Measurements from ENCODE around the gene HPCAL4. TPM values are rescaled to one million over a fixed set of nuclear protein-coding genes. Genes with fewer than 3 reads are reported as not detected.

The HPCAL4 gene
- total and polyA plus RNA-seq, 5 donors: 0.89 to 5.2 (median 3.4) TPM

GRCh38 chr1:39726600-39726999, 35.4 kb upstream of the HPCAL4 start:
- H3K9me3 ChIP-seq (ENCODE audit: control insufficient read depth, low read length): no peaks in the 10 kb centered on the region
- no peaks in the 10 kb centered on the region for H3K27me3 ChIP-seq (ENCODE audit: control insufficient read depth, insufficient read depth)
- no peaks in the 10 kb centered on the region for H3K4me1 ChIP-seq (ENCODE audit: control insufficient read depth, insufficient read depth, low read length)
- DNase-seq: no peak
- intact Hi-C loops (cut with DNase I): no loop called here
- WGBS: 85% methylated on average over 3 of the region's 3 CpGs
- H3K4me3 ChIP-seq (ENCODE audit: low read length): no peak overlapping the region
- H3K27ac ChIP-seq (ENCODE audit: low read length): no peak overlapping the region
- no peak for ATAC-seq

GRCh38 chr1:39722495-39722894, 31.3 kb upstream of the HPCAL4 start:
- Histone ChIP-seq H3K27me3 (ENCODE audit: control insufficient read depth, insufficient read depth) (no peaks in the 10 kb centered on the region), H3K9me3 (ENCODE audit: control insufficient read depth, low read length) (no peaks in the 10 kb centered on the region), H3K4me3 (ENCODE audit: low read length) (no peak overlapping the region), H3K4me1 (ENCODE audit: control insufficient read depth, insufficient read depth, low read length) (no peaks in the 10 kb centered on the region), H3K27ac (ENCODE audit: low read length) (no peak overlapping the region)
- 15% methylated on average over 2 of the region's 2 CpGs for WGBS
- no peak for ATAC-seq
- DNase-seq: no peak
- intact Hi-C loops (cut with DNase I): loop anchor here in 2 of 4 donors (5.0 kb wide), 1 partner anchor 115 kb away; no protein-coding TSS in a partner anchor

GRCh38 chr1:39721664-39722063, 30.4 kb upstream of the HPCAL4 start:
- intact Hi-C loops (cut with DNase I): loop anchor here in 2 of 4 donors (5.0 kb wide), 1 partner anchor 114 kb away; no protein-coding TSS in a partner anchor
- DNase-seq (no peak), ATAC-seq (no peak)
- Histone ChIP-seq H3K4me3 (ENCODE audit: low read length) (no peak overlapping the region), H3K27me3 (ENCODE audit: control insufficient read depth, insufficient read depth) (no peaks in the 10 kb centered on the region), H3K9me3 (ENCODE audit: control insufficient read depth, low read length) (no peaks in the 10 kb centered on the region), H3K4me1 (ENCODE audit: control insufficient read depth, insufficient read depth, low read length) (no peaks in the 10 kb centered on the region), H3K27ac (ENCODE audit: low read length) (no peak overlapping the region)

- H3K27ac ChIP-seq (ENCODE audit: low read length): no peak overlapping the region
- WGBS: 41% methylated on average over 7 of the region's 7 CpGs
- H3K4me3 ChIP-seq (ENCODE audit: low read length): no peak overlapping the region
- no peaks in the 10 kb centered on the region for H3K4me1 ChIP-seq (ENCODE audit: control insufficient read depth, insufficient read depth, low read length)
- peak; percentile 51 to 58 for ATAC-seq
- no peaks in the 10 kb centered on the region for H3K27me3 ChIP-seq (ENCODE audit: control insufficient read depth, insufficient read depth)
- no peaks in the 10 kb centered on the region for H3K9me3 ChIP-seq (ENCODE audit: control insufficient read depth, low read length)
- no peak for DNase-seq
- intact Hi-C loops (cut with DNase I): loop anchor here in 2 of 4 donors (5.0 kb wide), 1 partner anchor 113 kb away; no protein-coding TSS in a partner anchor
Observed at GRCh38 chr1:39720094-39720999, 29.1 kb upstream of the HPCAL4 start.

GRCh38 chr1:39717809-39718208, 26.6 kb upstream of the HPCAL4 start:
- no peak overlapping the region for H3K27ac ChIP-seq (ENCODE audit: low read length)
- H3K4me3 ChIP-seq (ENCODE audit: low read length): no peak overlapping the region
- DNase-seq (no peak), ATAC-seq (no peak)
- intact Hi-C loops (cut with DNase I): loop anchor here in 2 of 4 donors (10.0 kb wide), 2 partner anchors 53 to 103 kb away; no protein-coding TSS in a partner anchor
- H3K27me3 ChIP-seq (ENCODE audit: control insufficient read depth, insufficient read depth): no peaks in the 10 kb centered on the region
- 47% methylated on average over 6 of the region's 6 CpGs for WGBS
- no peaks in the 10 kb centered on the region for H3K4me1 ChIP-seq (ENCODE audit: control insufficient read depth, insufficient read depth, low read length)
- no peaks in the 10 kb centered on the region for H3K9me3 ChIP-seq (ENCODE audit: control insufficient read depth, low read length)

GRCh38 chr1:39713557-39713956, 22.3 kb upstream of the HPCAL4 start:
- intact Hi-C loops (cut with DNase I): loop anchor here in 3 of 4 donors (5.0 to 10.0 kb wide), 3 partner anchors 49 to 111 kb away; no protein-coding TSS in a partner anchor

GRCh38 chr1:39711966-39712340, 20.7 kb upstream of the HPCAL4 start:
- 79% methylated on average over 6 of the region's 6 CpGs for WGBS
- intact Hi-C loops (cut with DNase I): loop anchor here in 3 of 4 donors (5.0 to 10.0 kb wide), 3 partner anchors 47 to 110 kb away; no protein-coding TSS in a partner anchor
- Histone ChIP-seq H3K4me3 (ENCODE audit: low read length) (no peak overlapping the region), H3K9me3 (ENCODE audit: control insufficient read depth, low read length) (no peaks in the 10 kb centered on the region), H3K27me3 (ENCODE audit: control insufficient read depth, insufficient read depth) (no peaks in the 10 kb centered on the region), H3K27ac (ENCODE audit: low read length) (no peak overlapping the region), H3K4me1 (ENCODE audit: control insufficient read depth, insufficient read depth, low read length) (no peaks in the 10 kb centered on the region)
- ATAC-seq (no peak), DNase-seq (no peak)

More at GRCh38 chr1:39713557-39713956, 22.3 kb upstream of the HPCAL4 start:
- Histone ChIP-seq H3K4me1 (ENCODE audit: control insufficient read depth, insufficient read depth, low read length) (no peaks in the 10 kb centered on the region), H3K27me3 (ENCODE audit: control insufficient read depth, insufficient read depth) (no peaks in the 10 kb centered on the region), H3K27ac (ENCODE audit: low read length) (no peak overlapping the region), H3K4me3 (ENCODE audit: low read length) (no peak overlapping the region), H3K9me3 (ENCODE audit: control insufficient read depth, low read length) (no peaks in the 10 kb centered on the region)
- no peak for DNase-seq
- ATAC-seq: no peak
- 94% methylated on average over 5 of the region's 5 CpGs for WGBS

- intact Hi-C loops (cut with DNase I): loop anchor here in 3 of 4 donors (5.0 to 10.0 kb wide), 3 partner anchors 47 to 109 kb away; no protein-coding TSS in a partner anchor
- 49% methylated on average over 12 of the region's 12 CpGs for WGBS
- Histone ChIP-seq H3K4me3 (ENCODE audit: low read length) (no peak overlapping the region), H3K27me3 (ENCODE audit: control insufficient read depth, insufficient read depth) (no peaks in the 10 kb centered on the region), H3K4me1 (ENCODE audit: control insufficient read depth, insufficient read depth, low read length) (no peaks in the 10 kb centered on the region), H3K9me3 (ENCODE audit: control insufficient read depth, low read length) (no peaks in the 10 kb centered on the region), H3K27ac (ENCODE audit: low read length) (no peak overlapping the region)
- ATAC-seq (peak in 1 of 2 donors; percentile 73), DNase-seq (no peak)
Observed at GRCh38 chr1:39711104-39711965, 20.1 kb upstream of the HPCAL4 start.

GRCh38 chr1:39707506-39707905, 16.3 kb upstream of the HPCAL4 start:
- 68% methylated on average over 4 of the region's 4 CpGs for WGBS
- DNase-seq (no peak), ATAC-seq (no peak)
- intact Hi-C loops (cut with DNase I): no loop called here
- Histone ChIP-seq H3K9me3 (ENCODE audit: control insufficient read depth, low read length) (no peaks in the 10 kb centered on the region), H3K4me3 (ENCODE audit: low read length) (no peak overlapping the region), H3K27me3 (ENCODE audit: control insufficient read depth, insufficient read depth) (no peaks in the 10 kb centered on the region), H3K27ac (ENCODE audit: low read length) (no peak overlapping the region), H3K4me1 (ENCODE audit: control insufficient read depth, insufficient read depth, low read length) (no peaks in the 10 kb centered on the region)

GRCh38 chr1:39704757-39705156, 13.5 kb upstream of the HPCAL4 start:
- no peak for DNase-seq
- no peaks in the 10 kb centered on the region for H3K27me3 ChIP-seq (ENCODE audit: control insufficient read depth, insufficient read depth)
- WGBS: 98% methylated on average over 1 of the region's 1 CpG
- H3K27ac ChIP-seq (ENCODE audit: low read length): no peak overlapping the region
- ATAC-seq: no peak
- no peaks in the 10 kb centered on the region for H3K9me3 ChIP-seq (ENCODE audit: control insufficient read depth, low read length)
- H3K4me3 ChIP-seq (ENCODE audit: low read length): no peak overlapping the region
- peaks cover 12% of the 10 kb centered on the region for H3K4me1 ChIP-seq (ENCODE audit: control insufficient read depth, insufficient read depth, low read length)
- intact Hi-C loops (cut with DNase I): no loop called here
